CD4-positive, CD25-positive, alpha-beta regulatory T cell (primary cell): ENCODE data around the gene CCDC7. TPM values are rescaled to one million over a fixed set of nuclear protein-coding genes. Genes with fewer than 3 reads are reported as not detected.
A peak's percentile ranks its signal among the peaks of the same experiment; 100 is the strongest.

Experiments
- ATAC-seq, 2 donors: fragments of 150-1000 bp; cut with Tn5 transposase; one replicate each; pipeline ENCODE4 v1.10.0; 2021; ENCODE audit warnings: low read depth in 2 of 2, moderate number of reproducible peaks in 2 of 2, moderate library complexity in 1 of 2
- DNase-seq, 3 donors: peaks; one replicate each; pipeline versions ENCODE4 v3.0.0 to v3.0.0-alpha.2; 2012 to 2022; ENCODE audit warnings: mixed read lengths in 1 of 3
- H3K27ac ChIP-seq: one replicate; pipeline ENCODE4 v1.7.0; 2013; ENCODE audit warnings: mild to moderate bottlenecking, low read length; ENCODE audit not compliant: insufficient read depth, poor library complexity, severe bottlenecking
- H3K27me3 ChIP-seq: one replicate; pipeline ENCODE4 v1.7.0; 2013; ENCODE audit warnings: low read length; ENCODE audit not compliant: control insufficient read depth, insufficient read depth
- H3K36me3 ChIP-seq: one replicate; pipeline ENCODE4 v1.7.0; 2013; ENCODE audit warnings: mild to moderate bottlenecking, low read length, moderate library complexity; ENCODE audit not compliant: control insufficient read depth, insufficient read depth
- H3K4me1 ChIP-seq: 2 replicates; pipeline ENCODE4 v1.7.0; 2013; ENCODE audit warnings: mild to moderate bottlenecking, low read length; ENCODE audit not compliant: insufficient read depth, control insufficient read depth, poor library complexity, severe bottlenecking
- H3K4me3 ChIP-seq: one replicate; pipeline ENCODE4 v1.7.0; 2013; ENCODE audit warnings: low read depth, mild to moderate bottlenecking, low read length, moderate library complexity
- H3K9me3 ChIP-seq, 2 experiments: 1 replicate in 1 of 2; 2 replicates in 1 of 2; pipeline ENCODE4 v1.7.0; 2013; ENCODE audit warnings: low read length in 2 of 2, mild to moderate bottlenecking in 1 of 2, moderate library complexity in 1 of 2; ENCODE audit not compliant: control insufficient read depth in 2 of 2
- H3K27ac Mint-ChIP-seq, 3 donors: one replicate each; pipeline ENCODE4 v1.8.0; 2020 to 2022; ENCODE audit warnings: mild to moderate bottlenecking in 3 of 3, mixed read lengths in 3 of 3, moderate library complexity in 2 of 3
- H3K27me3 Mint-ChIP-seq: one replicate; pipeline ENCODE4 v1.8.0; 2022; ENCODE audit warnings: mild to moderate bottlenecking, mixed read lengths
- H3K36me3 Mint-ChIP-seq: one replicate; pipeline ENCODE4 v1.8.0; 2020; ENCODE audit warnings: mixed read lengths
- H3K4me1 Mint-ChIP-seq, 4 donors: one replicate each; pipeline ENCODE4 v1.8.0; 2020 to 2022; ENCODE audit warnings: mixed read lengths in 4 of 4, mild to moderate bottlenecking in 1 of 4
- H3K4me3 Mint-ChIP-seq, 4 donors: one replicate each; pipeline ENCODE4 v1.8.0; 2020 to 2022; ENCODE audit warnings: mild to moderate bottlenecking in 4 of 4, mixed read lengths in 4 of 4, moderate library complexity in 3 of 4
- H3K9me3 Mint-ChIP-seq, 7 donors: one replicate each; pipeline ENCODE4 v1.8.0; 2020 to 2022; ENCODE audit warnings: mixed read lengths in 7 of 7, mild to moderate bottlenecking in 3 of 7, moderate library complexity in 2 of 7
- polyA plus RNA-seq, 4 donors: library from polyadenylated mRNA; unstranded; fragments of 300-500 nt; fragmentation: Illumina TruSeq; gene quantifications; one replicate each; pipeline ENCODE4 v1.2.3, GENCODE V29; 2021
- total RNA-seq: library from RNA; stranded (reverse); gene quantifications from one replicate; pipeline ENCODE4 v1.2.3, GENCODE V29; 2022

Gene CCDC7
- total and polyA plus RNA-seq, 5 donors from 2014 or later: 6.8 to 73.6 (median 29.9) TPM

GRCh38 chr10:32661346-32661745 is 215.4 kb downstream of the CCDC7 start:
- ATAC-seq: no peak
- Histone ChIP-seq H3K27ac (no peak overlapping the region), H3K27me3 (no peaks in the 10 kb centered on the region), H3K4me3 (no peak overlapping the region), H3K9me3 (peaks cover 6 to 21% of the 10 kb centered on the region in 2 experiments), H3K4me1 (no peaks in the 10 kb centered on the region), H3K36me3 (peaks cover 8% of the 10 kb centered on the region)
- Mint-ChIP-seq H3K4me3 (no peak overlapping the region), H3K36me3 (peaks cover 26% of the 10 kb centered on the region), H3K27me3 (no peaks in the 10 kb centered on the region), H3K9me3 (peaks cover 0 to 28% (median 14%) of the 10 kb centered on the region in 7 donors), H3K4me1 (peaks cover 0 to 5% (median 2%) of the 10 kb centered on the region in 4 donors), H3K27ac (no peak overlapping the region)
- DNase-seq: no peak

- H3K27ac ChIP-seq: no peak overlapping the region
- peaks cover 32% of the 10 kb centered on the region for H3K36me3 Mint-ChIP-seq
Measured at GRCh38 chr10:32680803-32681557, 235.0 kb downstream of the CCDC7 start.

DNA sequence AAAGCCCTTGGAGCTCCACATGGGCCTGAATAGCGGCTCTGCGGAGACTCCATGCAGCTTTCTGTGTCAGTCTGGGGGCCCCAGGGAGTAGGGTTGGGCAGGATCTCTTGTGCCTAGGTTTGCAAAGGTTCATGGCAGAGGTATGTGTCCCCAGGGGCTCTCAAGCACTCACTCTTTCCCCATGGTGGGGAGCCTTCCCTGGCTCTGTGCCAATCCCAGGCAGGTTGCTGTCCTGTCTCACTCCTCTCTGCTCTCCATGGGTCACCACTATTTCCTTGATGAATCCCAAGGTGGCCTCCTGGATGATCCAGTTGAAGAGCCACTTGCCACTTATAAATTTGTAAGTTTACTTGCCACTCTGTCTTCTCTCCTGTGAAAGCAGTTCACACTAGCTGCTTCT is 238.4 kb downstream of the CCDC7 start:
- Mint-ChIP-seq H3K27ac (no peak overlapping the region), H3K4me1 (peaks cover 0 to 5% (median 2%) of the 10 kb centered on the region in 4 donors), H3K4me3 (no peak overlapping the region), H3K36me3 (peaks cover 42% of the 10 kb centered on the region), H3K9me3 (peaks cover 0 to 26% (median 7%) of the 10 kb centered on the region in 7 donors), H3K27me3 (no peaks in the 10 kb centered on the region)
- ATAC-seq (no peak), DNase-seq (no peak)
- Histone ChIP-seq H3K27ac (no peak overlapping the region), H3K9me3 (no peaks in the 10 kb centered on the region), H3K27me3 (no peaks in the 10 kb centered on the region), H3K4me3 (no peak overlapping the region), H3K4me1 (no peaks in the 10 kb centered on the region), H3K36me3 (peaks cover 4% of the 10 kb centered on the region)

More at GRCh38 chr10:32680803-32681557, 235.0 kb downstream of the CCDC7 start:
- no peak overlapping the region for H3K4me3 ChIP-seq
- no peaks in the 10 kb centered on the region for H3K36me3 ChIP-seq
- no peak overlapping the region for H3K27ac Mint-ChIP-seq
- no peak overlapping the region for H3K4me3 Mint-ChIP-seq
- H3K4me1 ChIP-seq: no peaks in the 10 kb centered on the region
- H3K27me3 Mint-ChIP-seq: no peaks in the 10 kb centered on the region
- peaks cover 0 to 5% (median 0%) of the 10 kb centered on the region in 4 donors for H3K4me1 Mint-ChIP-seq
- H3K27me3 ChIP-seq: no peaks in the 10 kb centered on the region
- DNase-seq: no peak
- no peak for ATAC-seq
- H3K9me3 ChIP-seq: peaks cover 7 to 13% of the 10 kb centered on the region in 2 experiments
- peaks cover 0 to 29% (median 9%) of the 10 kb centered on the region in 7 donors for H3K9me3 Mint-ChIP-seq

- H3K36me3 Mint-ChIP-seq: peaks cover 53% of the 10 kb centered on the region
- H3K9me3 Mint-ChIP-seq: peaks cover 0 to 21% (median 7%) of the 10 kb centered on the region in 7 donors
Measured at GRCh38 chr10:32687116-32687515, 241.2 kb downstream of the CCDC7 start.

GRCh38 chr10:32687546-32687945 is 241.6 kb downstream of the CCDC7 start:
- H3K9me3 Mint-ChIP-seq: peaks cover 0 to 16% (median 5%) of the 10 kb centered on the region in 7 donors
- no peaks in the 10 kb centered on the region for H3K4me1 ChIP-seq
- DNase-seq (no peak), ATAC-seq (no peak)
- peaks cover 48% of the 10 kb centered on the region for H3K36me3 Mint-ChIP-seq
- peaks cover 0 to 8% (median 2%) of the 10 kb centered on the region in 4 donors for H3K4me1 Mint-ChIP-seq
- H3K27ac Mint-ChIP-seq: peak overlapping the region in 1 of 3 donors; percentile 30
- H3K36me3 ChIP-seq: peaks cover 12% of the 10 kb centered on the region
- H3K4me3 ChIP-seq: no peak overlapping the region
- H3K27me3 ChIP-seq: no peaks in the 10 kb centered on the region
- no peak overlapping the region for H3K4me3 Mint-ChIP-seq
- H3K27ac ChIP-seq: no peak overlapping the region
- H3K9me3 ChIP-seq: no peaks in the 10 kb centered on the region
- no peaks in the 10 kb centered on the region for H3K27me3 Mint-ChIP-seq

More at GRCh38 chr10:32687116-32687515, 241.2 kb downstream of the CCDC7 start:
- peaks cover 0 to 8% (median 2%) of the 10 kb centered on the region in 4 donors for H3K4me1 Mint-ChIP-seq
- Histone ChIP-seq H3K9me3 (no peaks in the 10 kb centered on the region), H3K4me3 (no peak overlapping the region), H3K36me3 (peaks cover 12% of the 10 kb centered on the region), H3K4me1 (no peaks in the 10 kb centered on the region), H3K27me3 (no peaks in the 10 kb centered on the region), H3K27ac (no peak overlapping the region)
- no peak for DNase-seq
- no peak overlapping the region for H3K27ac Mint-ChIP-seq
- H3K27me3 Mint-ChIP-seq: no peaks in the 10 kb centered on the region
- H3K4me3 Mint-ChIP-seq: no peak overlapping the region
- ATAC-seq: no peak

DNA sequence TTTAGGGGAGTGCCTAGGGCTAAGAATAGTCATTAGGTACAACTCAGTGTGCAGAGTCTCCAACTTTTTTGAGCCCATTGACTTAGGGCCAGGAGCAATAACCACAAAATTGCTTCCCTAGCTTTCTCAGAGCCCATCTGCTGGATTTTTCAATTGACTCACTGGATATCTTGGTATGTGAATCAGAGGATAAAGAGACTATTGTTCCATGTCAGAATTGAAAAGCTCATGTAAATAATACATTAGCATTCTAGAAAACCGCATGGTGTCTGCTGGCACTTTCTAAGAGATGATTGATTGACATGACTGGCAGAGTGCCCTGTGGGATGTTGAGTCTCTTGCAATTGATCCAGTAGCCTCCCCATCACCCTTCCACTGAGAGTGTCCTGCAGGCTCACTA is 246.2 kb downstream of the CCDC7 start:
- H3K36me3 Mint-ChIP-seq: peaks cover 50% of the 10 kb centered on the region
- peaks cover 2 to 18% (median 5%) of the 10 kb centered on the region in 7 donors for H3K9me3 Mint-ChIP-seq
- Histone ChIP-seq H3K4me1 (no peaks in the 10 kb centered on the region), H3K9me3 (no peaks in the 10 kb centered on the region), H3K36me3 (peaks cover 20% of the 10 kb centered on the region), H3K27me3 (no peaks in the 10 kb centered on the region), H3K27ac (no peak overlapping the region), H3K4me3 (no peak overlapping the region)
- H3K27me3 Mint-ChIP-seq: no peaks in the 10 kb centered on the region
- ATAC-seq: no peak
- no peak overlapping the region for H3K27ac Mint-ChIP-seq
- no peak for DNase-seq
- H3K4me3 Mint-ChIP-seq: no peak overlapping the region
- H3K4me1 Mint-ChIP-seq: peaks cover 0 to 3% (median 1%) of the 10 kb centered on the region in 4 donors

DNA sequence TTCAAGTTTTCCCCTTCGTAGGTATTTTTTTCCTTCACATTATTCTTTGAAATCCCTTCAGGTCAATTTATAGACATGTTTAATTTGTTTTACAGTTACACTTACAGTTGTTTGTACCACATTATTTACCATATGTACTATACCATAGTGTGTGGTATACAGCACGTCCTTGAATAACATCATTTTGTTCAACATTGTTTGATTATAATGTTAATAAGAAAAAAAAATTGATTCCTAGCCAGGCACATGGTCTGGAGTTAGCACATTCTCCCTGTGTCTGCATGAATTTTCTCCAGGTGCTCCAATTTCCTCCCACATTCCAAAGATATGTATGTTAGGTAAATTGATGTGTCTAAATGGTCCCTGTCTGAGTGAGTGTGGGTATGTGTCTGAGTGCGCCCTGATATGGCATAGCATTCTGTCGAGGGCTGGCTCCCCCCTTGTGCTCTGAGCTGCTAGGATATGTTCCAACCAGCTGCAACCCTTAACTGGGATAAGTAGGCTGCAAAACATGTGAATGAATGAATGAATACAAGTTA is 247.6 kb downstream of the CCDC7 start:
- no peaks in the 10 kb centered on the region for H3K27me3 Mint-ChIP-seq
- no peaks in the 10 kb centered on the region for H3K4me1 ChIP-seq
- H3K4me3 Mint-ChIP-seq: no peak overlapping the region
- peaks cover 42% of the 10 kb centered on the region for H3K36me3 Mint-ChIP-seq
- H3K4me3 ChIP-seq: no peak overlapping the region
- H3K36me3 ChIP-seq: peaks cover 16% of the 10 kb centered on the region
- H3K27me3 ChIP-seq: no peaks in the 10 kb centered on the region
- ATAC-seq: no peak
- H3K9me3 ChIP-seq: no peaks in the 10 kb centered on the region
- no peak for DNase-seq
- H3K27ac ChIP-seq: no peak overlapping the region
- H3K27ac Mint-ChIP-seq: peak overlapping the region in 2 of 3 donors; percentile 11 to 66
- peaks cover 0 to 3% (median 0%) of the 10 kb centered on the region in 4 donors for H3K4me1 Mint-ChIP-seq
- peaks cover 2 to 21% (median 7%) of the 10 kb centered on the region in 7 donors for H3K9me3 Mint-ChIP-seq
